HT-29 (cell line): ENCODE measurements around the gene LAYN. TPM values are rescaled to one million over a fixed set of nuclear protein-coding genes. Genes with fewer than 3 reads are reported as not detected.

Experiments
- DNase-seq: peaks from one replicate; pipeline ENCODE4 v3.0.0-alpha.2; 2015; ENCODE audit warnings: low spot score
- total RNA-seq: library from RNA; depleted of rRNA; stranded (reverse); fragments of >200 nt; shearing (Covaris generic); gene quantifications from 2 replicates; pipeline ENCODE4 v1.2.3, GENCODE V29; 2014

The LAYN gene
- total RNA-seq, 1 experiment from 2014 or later: not detected

GRCh38 chr11:111561791-111562325, 21.3 kb downstream of the LAYN start:
- DNase-seq: no peak

GRCh38 chr11:111562692-111563389, 22.3 kb downstream of the LAYN start:
- DNase-seq: no peak

- peak; percentile 86 for DNase-seq
Observed at GRCh38 chr11:111565114-111565720, 24.7 kb downstream of the LAYN start.

GRCh38 chr11:111566324-111566723, 25.8 kb downstream of the LAYN start:
- DNase-seq: no peak

GRCh38 chr11:111569476-111569875, 29.0 kb downstream of the LAYN start:
- no peak for DNase-seq

- DNase-seq: no peak
Observed at GRCh38 chr11:111570796-111571195, 30.3 kb downstream of the LAYN start.

- DNase-seq: peak; percentile 12
Observed at GRCh38 chr11:111571829-111572501, 31.4 kb downstream of the LAYN start.

GRCh38 chr11:111572581-111572980, 32.1 kb downstream of the LAYN start:
- DNase-seq: no peak

GRCh38 chr11:111573821-111574249, 33.3 kb downstream of the LAYN start:
- no peak for DNase-seq

- DNase-seq: no peak
Observed at GRCh38 chr11:111574373-111575225, 34.1 kb downstream of the LAYN start.

GRCh38 chr11:111575740-111576139, 35.2 kb downstream of the LAYN start:
- no peak for DNase-seq

GRCh38 chr11:111577821-111578220, 37.3 kb downstream of the LAYN start:
- no peak for DNase-seq

- no peak for DNase-seq
Observed at GRCh38 chr11:111581341-111581740, 40.8 kb downstream of the LAYN start.

- no peak for DNase-seq
Observed at GRCh38 chr11:111582163-111582562, 41.6 kb downstream of the LAYN start.

- DNase-seq: no peak
Observed at GRCh38 chr11:111582881-111583280, 42.4 kb downstream of the LAYN start.

GRCh38 chr11:111585371-111585770, 44.9 kb downstream of the LAYN start:
- DNase-seq: no peak

GRCh38 chr11:111586388-111586831, 45.9 kb downstream of the LAYN start:
- peak; percentile 87 for DNase-seq

- no peak for DNase-seq
Observed at GRCh38 chr11:111589114-111589513, 48.6 kb downstream of the LAYN start.

- DNase-seq: no peak
Observed at GRCh38 chr11:111589886-111590499, 49.5 kb downstream of the LAYN start.

GRCh38 chr11:111591187-111591960, 50.9 kb downstream of the LAYN start:
- DNase-seq: no peak
